BE2C (cell line): ENCODE data around the gene NDOR1. TPM values are rescaled to one million over a fixed set of nuclear protein-coding genes. Genes with fewer than 3 reads are reported as not detected.

Experiments
- DNase-seq: peaks from one replicate; pipeline ENCODE4 v3.0.0-alpha.2; 2020
- H3K27me3 ChIP-seq: fragments of 250-450 bp; sonication (Bioruptor Pico); 2 replicates; pipeline ENCODE4 v1.5.1; 2020; ENCODE audit warnings: mild to moderate bottlenecking
- H3K36me3 ChIP-seq: fragments of 250-450 bp; sonication (Bioruptor Pico); 2 replicates; pipeline ENCODE4 v1.5.1; 2020; ENCODE audit warnings: mild to moderate bottlenecking
- H3K4me1 ChIP-seq: fragments of 250-450 bp; sonication (Bioruptor Pico); 2 replicates; pipeline ENCODE4 v1.5.1; 2020
- H3K4me3 ChIP-seq: 2 replicates; pipeline ENCODE4 v1.5.1; 2011; ENCODE audit warnings: low read depth, low read length
- H3K9me3 ChIP-seq: fragments of 250-450 bp; sonication (Bioruptor Pico); 2 replicates; pipeline ENCODE4 v1.5.1; 2020
- CTCF ChIP-seq: IDR thresholded peaks from 2 replicates; pipeline ENCODE4 v1.5.1; 2012; ENCODE audit warnings: mild to moderate bottlenecking, low read depth, low read length
- polyA plus RNA-seq: library from polyadenylated mRNA; unstranded; fragments of >200 nt; gene quantifications from one replicate; pipeline ENCODE4 v1.2.1, GENCODE V29; 2012; ENCODE audit warnings: low read depth, missing spikeins; ENCODE audit not compliant: insufficient read length, insufficient read depth

The NDOR1 gene
- polyA plus RNA-seq: 18.9 TPM

GRCh38 chr9:137205126-137206069, at the start of gene NDOR1, which contains the start of gene TMEM203:
Gene NDOR1 (plus strand): TSS chr9:137205700. CDS start chr9:137205778, 78 bp downstream.
Gene TMEM203 (minus strand): TSS chr9:137205648. CDS start chr9:137205414, 234 bp downstream.
- H3K4me3 ChIP-seq: peak within 1 kb of the TSS; percentile 98
- DNase-seq: peak; percentile 94
- no peak for TF ChIP-seq CTCF
- H3K27me3 ChIP-seq: no peaks in the 10 kb centered on the region
- H3K9me3 ChIP-seq: no peaks in the 10 kb centered on the region
- H3K4me1 ChIP-seq: peaks cover 6% of the 10 kb centered on the region
- H3K36me3 ChIP-seq: no peaks in the 10 kb centered on the region

- no peaks in the 10 kb centered on the region for H3K36me3 ChIP-seq
- no peak overlapping the region for H3K4me3 ChIP-seq
- DNase-seq: peak; percentile 54
- no peaks in the 10 kb centered on the region; the same call in 1 of the 2 replicates for H3K4me1 ChIP-seq
- no peak for TF ChIP-seq CTCF
- no peaks in the 10 kb centered on the region for H3K9me3 ChIP-seq
- H3K27me3 ChIP-seq: no peaks in the 10 kb centered on the region
These were observed 48.7 kb upstream of the NDOR1 start for GRCh38 chr9:137156567-137157375.

GRCh38 chr9:137157618-137158415, 47.7 kb upstream of the NDOR1 start:
- no peak overlapping the region for H3K4me3 ChIP-seq
- no peaks in the 10 kb centered on the region for H3K36me3 ChIP-seq
- no peak for TF ChIP-seq CTCF
- no peak for DNase-seq
- H3K27me3 ChIP-seq: no peaks in the 10 kb centered on the region
- H3K4me1 ChIP-seq: no peaks in the 10 kb centered on the region; the same call in 1 of the 2 replicates
- no peaks in the 10 kb centered on the region for H3K9me3 ChIP-seq

- Histone ChIP-seq H3K4me3 (no peak overlapping the region), H3K36me3 (no peaks in the 10 kb centered on the region), H3K4me1 (no peaks in the 10 kb centered on the region; the same call in 1 of the 2 replicates), H3K9me3 (no peaks in the 10 kb centered on the region), H3K27me3 (0 out of 2 replicates have a peak, but pooled peaks cover under 1% of the 10 kb centered on the region)
- no peak for TF ChIP-seq CTCF
- DNase-seq: no peak
These were observed 46.9 kb upstream of the NDOR1 start for GRCh38 chr9:137158625-137159024.

GRCh38 chr9:137159105-137160053, 46.1 kb upstream of the NDOR1 start:
- Histone ChIP-seq H3K36me3 (no peaks in the 10 kb centered on the region), H3K4me3 (no peak overlapping the region), H3K4me1 (no peaks in the 10 kb centered on the region; the same call in 1 of the 2 replicates), H3K9me3 (no peaks in the 10 kb centered on the region), H3K27me3 (peaks cover 4% of the 10 kb centered on the region; the same call in 1 of the 2 replicates)
- TF ChIP-seq CTCF: no peak
- DNase-seq: no peak
